Stimulated activated CD8-positive, alpha-beta memory T cell treated with anti-CD3 and anti-CD28 coated beads, Interleukin-15, amount 100 ng/mL, for 24 hours (primary cell): ENCODE results near the gene STRN3.
"Not testable (repeated sequence)": the region's sequence is repeated elsewhere in the genome, so short reads cannot be mapped to it uniquely, and the experiment has no call there.

Source experiments
- DNase-seq: peaks from one replicate; pipeline ENCODE4 v3.0.0-alpha.2; 2020; ENCODE audit warnings: low read depth

The STRN3 gene

GRCh38 chr14:31026077-31026449 lies at the start of gene STRN3:
Gene STRN3 (minus strand): TSS chr14:31026379. CDS start chr14:31026185, 194 bp downstream.
- DNase-seq = no peak

- DNase-seq = no peak
These were observed 49.0 kb upstream of the STRN3 start for GRCh38 chr14:31075144-31075543.

GRCh38 chr14:31071151-31071550 lies 45.0 kb upstream of the STRN3 start:
- no peak for DNase-seq

GRCh38 chr14:31070431-31070830 lies 44.3 kb upstream of the STRN3 start:
- no peak for DNase-seq

- DNase-seq = no peak
These were observed 43.2 kb upstream of the STRN3 start for GRCh38 chr14:31069343-31069742.

- DNase-seq = no peak
These were observed 42.1 kb upstream of the STRN3 start for GRCh38 chr14:31068235-31068634.

- DNase-seq = not testable (repeated sequence)
These were observed 36.7 kb upstream of the STRN3 start for GRCh38 chr14:31062908-31063307.

- no peak for DNase-seq
These were observed 34.2 kb upstream of the STRN3 start for GRCh38 chr14:31060253-31060875.

GRCh38 chr14:31059152-31059924 lies 33.2 kb upstream of the STRN3 start:
- no peak for DNase-seq

- no peak for DNase-seq
These were observed 31.7 kb upstream of the STRN3 start for GRCh38 chr14:31057701-31058364.

GRCh38 chr14:31057035-31057434 lies 30.9 kb upstream of the STRN3 start:
- no peak for DNase-seq

GRCh38 chr14:31052905-31053586 lies 26.9 kb upstream of the STRN3 start:
- DNase-seq = not testable (repeated sequence)

- DNase-seq = no peak
These were observed 25.3 kb upstream of the STRN3 start for GRCh38 chr14:31051511-31051910.

- no peak for DNase-seq
These were observed 24.8 kb upstream of the STRN3 start for GRCh38 chr14:31051023-31051422.

- no peak for DNase-seq
These were observed 21.3 kb upstream of the STRN3 start for GRCh38 chr14:31047503-31047902.

GRCh38 chr14:31045501-31046080 lies 19.4 kb upstream of the STRN3 start:
- DNase-seq = no peak

GRCh38 chr14:31043379-31043778 lies 17.2 kb upstream of the STRN3 start:
- DNase-seq = no peak

- not testable (repeated sequence) for DNase-seq
These were observed 16.7 kb upstream of the STRN3 start for GRCh38 chr14:31042893-31043292.

GRCh38 chr14:31042300-31042699 lies 16.1 kb upstream of the STRN3 start:
- no peak for DNase-seq

- DNase-seq = no peak
These were observed 12.5 kb upstream of the STRN3 start for GRCh38 chr14:31038521-31039166.

GRCh38 chr14:31037709-31038221 lies 11.6 kb upstream of the STRN3 start:
- DNase-seq = no peak
